ENCODE data around the gene DNMT3B. TPM values are rescaled to one million over a fixed set of nuclear protein-coding genes. Genes with fewer than 3 reads are reported as not detected.

DNMT3B gene
- total RNA-seq, 4 donors from 2014 or later = 0.26 to 5.0 (median 1.2) TPM

- no peaks in the 10 kb centered on the region for H3K36me3 ChIP-seq
- intact Hi-C loops (cut with DNase I; ENCODE audit: low total_unique reads) = no loop called here
Measured at GRCh38 chr20:32780749-32781655, 18.8 kb downstream of the DNMT3B start.

GRCh38 chr20:32784369-32785080 lies 22.3 kb downstream of the DNMT3B start:
- Histone ChIP-seq H3K9me3 (no peaks in the 10 kb centered on the region), H3K36me3 (no peaks in the 10 kb centered on the region), H3K27ac (no peak overlapping the region), H3K4me1 (no peaks in the 10 kb centered on the region), H3K27me3 (no peaks in the 10 kb centered on the region), H3K4me3 (no peak overlapping the region)
- intact Hi-C loops (cut with DNase I; ENCODE audit: low total_unique reads) = no loop called here
- TF ChIP-seq POLR2A (IDR thresholded peaks at IDR 0.05) (no peak), CTCF (IDR thresholded peaks at IDR 0.05) (no peak)
- DNase-seq = no peak

More at GRCh38 chr20:32780749-32781655, 18.8 kb downstream of the DNMT3B start:
- no peak overlapping the region for H3K4me3 ChIP-seq
- H3K27ac ChIP-seq = no peak overlapping the region
- no peaks in the 10 kb centered on the region for H3K9me3 ChIP-seq
- no peak for TF ChIP-seq CTCF (IDR thresholded peaks at IDR 0.05)
- TF ChIP-seq POLR2A (IDR thresholded peaks at IDR 0.05) = no peak
- H3K4me1 ChIP-seq = no peaks in the 10 kb centered on the region
- DNase-seq = no peak
- no peaks in the 10 kb centered on the region for H3K27me3 ChIP-seq

GRCh38 chr20:32786059-32786760 lies 24.0 kb downstream of the DNMT3B start:
- no peak for DNase-seq
- H3K27me3 ChIP-seq = no peaks in the 10 kb centered on the region
- intact Hi-C loops (cut with DNase I; ENCODE audit: low total_unique reads) = no loop called here
- no peak overlapping the region for H3K4me3 ChIP-seq
- H3K36me3 ChIP-seq = no peaks in the 10 kb centered on the region
- no peaks in the 10 kb centered on the region for H3K9me3 ChIP-seq
- TF ChIP-seq POLR2A (IDR thresholded peaks at IDR 0.05) = no peak
- no peak for TF ChIP-seq CTCF (IDR thresholded peaks at IDR 0.05)
- no peak overlapping the region for H3K27ac ChIP-seq
- no peaks in the 10 kb centered on the region for H3K4me1 ChIP-seq

GRCh38 chr20:32787168-32787567 lies 25.0 kb downstream of the DNMT3B start:
- Histone ChIP-seq H3K4me1 (no peaks in the 10 kb centered on the region), H3K27ac (no peak overlapping the region), H3K9me3 (no peaks in the 10 kb centered on the region), H3K27me3 (no peaks in the 10 kb centered on the region), H3K4me3 (no peak overlapping the region), H3K36me3 (no peaks in the 10 kb centered on the region)
- DNase-seq = no peak
- intact Hi-C loops (cut with DNase I; ENCODE audit: low total_unique reads) = no loop called here
- TF ChIP-seq CTCF (IDR thresholded peaks at IDR 0.05) (no peak), POLR2A (IDR thresholded peaks at IDR 0.05) (no peak)

Data from uterus (tissue), 4 donors.